B cell (primary cell): ENCODE measurements around the gene ACER2.

Experiments
- CTCF ChIP-seq: fragments of 200-600 bp; IDR thresholded peaks from one replicate; pipeline ENCODE4 v1.8.0; 2022; ENCODE audit warnings: antibody characterized with exemption, mild to moderate bottlenecking
- EZH2 ChIP-seq: IDR thresholded peaks from 2 replicates; pipeline ENCODE4 v1.6.1; 2012; ENCODE audit warnings: borderline replicate concordance, low read depth, mild to moderate bottlenecking, moderate library complexity, low read length; ENCODE audit not compliant: insufficient read depth, poor library complexity, severe bottlenecking

GRCh38 chr9:19420877-19421276 is 12.1 kb downstream of the ACER2 start:
- TF ChIP-seq CTCF (no peak), EZH2 (no peak)
